NT2/D1 (cell line): ENCODE measurements around the gene IGLL5.

Experiments
- DNase-seq: peaks from one replicate; pipeline ENCODE4 v3.0.0-alpha.2; 2011; ENCODE audit warnings: low read depth, low spot score
- H3K27me3 ChIP-seq: 2 replicates; pipeline ENCODE4 v1.6.0; 2011; ENCODE audit warnings: mild to moderate bottlenecking; ENCODE audit not compliant: insufficient read length, insufficient read depth
- H3K36me3 ChIP-seq: 2 replicates; pipeline ENCODE4 v1.6.1; 2011; ENCODE audit warnings: mild to moderate bottlenecking, low read length, mixed read lengths; ENCODE audit not compliant: insufficient read depth, insufficient read length
- H3K4me1 ChIP-seq: 2 replicates; pipeline ENCODE4 v1.5.1; 2011; ENCODE audit not compliant: insufficient read depth, insufficient read length
- H3K4me3 ChIP-seq: 2 replicates; pipeline ENCODE4 v1.5.1; 2011; ENCODE audit warnings: low read depth; ENCODE audit not compliant: insufficient read length
- H3K9ac ChIP-seq: 2 replicates; pipeline ENCODE4 v1.6.0; 2011; ENCODE audit warnings: low read depth; ENCODE audit not compliant: insufficient read length
- H3K9me3 ChIP-seq: 2 replicates; pipeline ENCODE4 v1.5.1; 2011; ENCODE audit warnings: mild to moderate bottlenecking, low read length; ENCODE audit not compliant: insufficient read depth
- SUZ12 ChIP-seq: IDR thresholded peaks from 2 replicates; pipeline ENCODE4 v1.6.1; 2011; ENCODE audit not compliant: insufficient read length, insufficient read depth; ENCODE audit errors: extremely low read depth
- YY1 ChIP-seq: IDR thresholded peaks from 2 replicates; pipeline ENCODE4 v1.6.1; 2011; ENCODE audit not compliant: insufficient read length, insufficient read depth
- ZNF274 ChIP-seq: IDR thresholded peaks from 2 replicates; pipeline ENCODE4 v1.6.1; 2011; ENCODE audit warnings: mild to moderate bottlenecking, low read depth, low read length

The IGLL5 gene

GRCh38 chr22:22877523-22878210 is 9.9 kb upstream of the IGLL5 start:
- Histone ChIP-seq H3K4me1 (no peaks in the 10 kb centered on the region), H3K27me3 (peaks cover 84% of the 10 kb centered on the region), H3K36me3 (no peaks in the 10 kb centered on the region), H3K4me3 (no peak overlapping the region), H3K9ac (no peak overlapping the region), H3K9me3 (peaks cover 11% of the 10 kb centered on the region; the same call in 1 of the 2 replicates)
- peak; percentile 16 for DNase-seq
- TF ChIP-seq SUZ12 (no peak), YY1 (no peak), ZNF274 (no peak)

GRCh38 chr22:22878211-22878570 is 9.4 kb upstream of the IGLL5 start:
- H3K36me3 ChIP-seq: no peaks in the 10 kb centered on the region
- H3K4me1 ChIP-seq: no peaks in the 10 kb centered on the region
- H3K9ac ChIP-seq: no peak overlapping the region
- no peak for DNase-seq
- H3K27me3 ChIP-seq: peaks cover 84% of the 10 kb centered on the region
- TF ChIP-seq ZNF274 (no peak), SUZ12 (no peak), YY1 (no peak)
- no peak overlapping the region for H3K4me3 ChIP-seq
- H3K9me3 ChIP-seq: peaks cover 11% of the 10 kb centered on the region; the same call in 1 of the 2 replicates

- DNase-seq: no peak
- peaks cover 84% of the 10 kb centered on the region for H3K27me3 ChIP-seq
- H3K4me3 ChIP-seq: no peak overlapping the region
- no peaks in the 10 kb centered on the region for H3K4me1 ChIP-seq
- no peaks in the 10 kb centered on the region for H3K36me3 ChIP-seq
- peaks cover 11% of the 10 kb centered on the region; the same call in 1 of the 2 replicates for H3K9me3 ChIP-seq
- no peak overlapping the region for H3K9ac ChIP-seq
- no peak for TF ChIP-seq YY1
- no peak for TF ChIP-seq ZNF274
- no peak for TF ChIP-seq SUZ12
These were observed 8.6 kb upstream of the IGLL5 start for GRCh38 chr22:22878801-22879674.

GRCh38 chr22:22879675-22880155 is 7.9 kb upstream of the IGLL5 start:
- TF ChIP-seq SUZ12: no peak
- TF ChIP-seq YY1: no peak
- TF ChIP-seq ZNF274: no peak
- no peaks in the 10 kb centered on the region for H3K4me1 ChIP-seq
- H3K9me3 ChIP-seq: peaks cover 5% of the 10 kb centered on the region; the same call in 1 of the 2 replicates
- no peak overlapping the region for H3K9ac ChIP-seq
- no peak overlapping the region for H3K4me3 ChIP-seq
- DNase-seq: no peak
- H3K36me3 ChIP-seq: no peaks in the 10 kb centered on the region
- peaks cover 84% of the 10 kb centered on the region for H3K27me3 ChIP-seq

GRCh38 chr22:22880645-22881044 is 7.0 kb upstream of the IGLL5 start:
- Histone ChIP-seq H3K27me3 (peaks cover 85% of the 10 kb centered on the region), H3K9ac (no peak overlapping the region), H3K9me3 (no peaks in the 10 kb centered on the region)

GRCh38 chr22:22881116-22882000 is 6.3 kb upstream of the IGLL5 start:
- no peaks in the 10 kb centered on the region for H3K9me3 ChIP-seq
- H3K4me1 ChIP-seq: no peaks in the 10 kb centered on the region
- TF ChIP-seq SUZ12 (no peak), ZNF274 (no peak), YY1 (no peak)
- H3K9ac ChIP-seq: no peak overlapping the region
- no peak overlapping the region for H3K4me3 ChIP-seq
- peaks cover 89% of the 10 kb centered on the region for H3K27me3 ChIP-seq
- H3K36me3 ChIP-seq: no peaks in the 10 kb centered on the region
- no peak for DNase-seq

More at GRCh38 chr22:22880645-22881044, 7.0 kb upstream of the IGLL5 start:
- no peaks in the 10 kb centered on the region for H3K36me3 ChIP-seq
- H3K4me1 ChIP-seq: no peaks in the 10 kb centered on the region
- no peak overlapping the region for H3K4me3 ChIP-seq
- TF ChIP-seq ZNF274 (no peak), YY1 (no peak), SUZ12 (no peak)
- no peak for DNase-seq
